Loucy (cell line): ENCODE measurements around the gene ZNF438.

Experiments
- EZH2phosphoT487 ChIP-seq: fragments of 200-600 bp; IDR thresholded peaks from 2 replicates; pipeline ENCODE4 v1.6.1; 2018; ENCODE audit warnings: antibody characterized with exemption, mild to moderate bottlenecking, moderate library complexity, borderline replicate concordance
- TF ChIP-seq, protein P1 (sequence below): fragments of 200-600 bp; sonication (generic); conservative IDR thresholded peaks from 2 replicates; pipeline ENCODE4 v1.5.1; 2014; ENCODE audit warnings: mild to moderate bottlenecking, antibody characterized with exemption, low read length

DNA sequence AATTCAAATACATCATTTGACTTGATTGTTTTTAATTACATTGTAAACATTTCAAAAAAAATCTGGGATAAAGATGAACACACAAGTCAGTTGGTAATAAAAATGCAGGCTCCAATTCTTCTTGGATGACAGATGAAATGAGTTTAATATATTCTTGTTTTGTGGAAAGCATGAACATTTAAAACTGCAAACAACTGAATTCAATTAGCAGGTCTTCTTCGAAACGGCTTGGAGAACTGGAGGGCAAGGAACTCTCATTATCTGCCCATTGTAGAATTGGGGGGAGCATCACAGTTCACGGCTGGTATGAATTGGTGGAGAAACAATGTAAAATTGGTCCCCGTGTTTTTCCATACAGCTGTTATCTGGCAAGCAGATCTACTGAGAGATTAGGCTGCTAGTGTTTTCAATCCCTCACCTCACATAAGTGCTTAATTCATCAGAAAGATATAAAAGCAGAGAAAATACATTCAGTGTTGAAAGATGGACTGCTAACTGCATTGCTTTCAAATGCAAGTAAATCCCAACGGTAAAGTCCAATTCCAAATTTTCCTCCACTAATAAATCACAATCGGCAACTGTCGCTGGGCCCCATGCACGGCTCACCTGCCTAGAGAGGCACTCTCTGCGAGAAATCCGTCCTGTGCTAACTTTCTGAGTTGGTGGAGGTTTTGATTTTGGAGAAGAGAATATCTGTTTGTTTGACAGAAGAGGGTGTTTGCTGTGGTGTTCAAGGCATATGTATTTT lies 199.5 kb downstream of the ZNF438 start:
- TF ChIP-seq, protein P1, sequence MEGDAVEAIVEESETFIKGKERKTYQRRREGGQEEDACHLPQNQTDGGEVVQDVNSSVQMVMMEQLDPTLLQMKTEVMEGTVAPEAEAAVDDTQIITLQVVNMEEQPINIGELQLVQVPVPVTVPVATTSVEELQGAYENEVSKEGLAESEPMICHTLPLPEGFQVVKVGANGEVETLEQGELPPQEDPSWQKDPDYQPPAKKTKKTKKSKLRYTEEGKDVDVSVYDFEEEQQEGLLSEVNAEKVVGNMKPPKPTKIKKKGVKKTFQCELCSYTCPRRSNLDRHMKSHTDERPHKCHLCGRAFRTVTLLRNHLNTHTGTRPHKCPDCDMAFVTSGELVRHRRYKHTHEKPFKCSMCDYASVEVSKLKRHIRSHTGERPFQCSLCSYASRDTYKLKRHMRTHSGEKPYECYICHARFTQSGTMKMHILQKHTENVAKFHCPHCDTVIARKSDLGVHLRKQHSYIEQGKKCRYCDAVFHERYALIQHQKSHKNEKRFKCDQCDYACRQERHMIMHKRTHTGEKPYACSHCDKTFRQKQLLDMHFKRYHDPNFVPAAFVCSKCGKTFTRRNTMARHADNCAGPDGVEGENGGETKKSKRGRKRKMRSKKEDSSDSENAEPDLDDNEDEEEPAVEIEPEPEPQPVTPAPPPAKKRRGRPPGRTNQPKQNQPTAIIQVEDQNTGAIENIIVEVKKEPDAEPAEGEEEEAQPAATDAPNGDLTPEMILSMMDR = no peak
- TF ChIP-seq EZH2phosphoT487 = no peak
